Right forelimb (tissue), 1 donor: ENCODE measurements around the gene RAC2.
"Not testable (repeated sequence)": the region's sequence is repeated elsewhere in the genome, so short reads cannot be mapped to it uniquely, and the experiment has no call there.

ENCODE experiments used
- DNase-seq: peaks from one replicate; pipeline ENCODE4 v3.0.0-alpha.2; 2018

Gene RAC2

GRCh38 chr22:37202716-37203115 is 41.4 kb downstream of the RAC2 start:
- DNase-seq: no peak

GRCh38 chr22:37202001-37202555 is 42.0 kb downstream of the RAC2 start:
- DNase-seq: no peak

- DNase-seq: not testable (repeated sequence)
These were observed 42.6 kb downstream of the RAC2 start for GRCh38 chr22:37201443-37201820.

- DNase-seq: no peak
These were observed 44.3 kb downstream of the RAC2 start for GRCh38 chr22:37199760-37200108.

- peak; percentile 100 for DNase-seq
These were observed 44.8 kb downstream of the RAC2 start for GRCh38 chr22:37199103-37199759.

- peak; percentile 94 for DNase-seq
These were observed 45.6 kb downstream of the RAC2 start for GRCh38 chr22:37198258-37199102.

- DNase-seq: no peak
These were observed 46.4 kb downstream of the RAC2 start for GRCh38 chr22:37197451-37198257.

GRCh38 chr22:37196539-37197450 is 47.3 kb downstream of the RAC2 start:
- DNase-seq: peak; percentile 85

GRCh38 chr22:37195921-37196320 is 48.1 kb downstream of the RAC2 start:
- DNase-seq: peak; percentile 25

GRCh38 chr22:37194750-37195149 is 49.3 kb downstream of the RAC2 start:
- DNase-seq: no peak

GRCh38 chr22:37193629-37194191 is 50.4 kb downstream of the RAC2 start:
- peak; percentile 41 for DNase-seq

GRCh38 chr22:37192741-37193140 is 51.3 kb downstream of the RAC2 start:
- DNase-seq: peak; percentile 9

- DNase-seq: peak; percentile 13
These were observed 51.9 kb downstream of the RAC2 start for GRCh38 chr22:37192204-37192603.

GRCh38 chr22:37190262-37190780 is 53.7 kb downstream of the RAC2 start:
- DNase-seq: no peak

- DNase-seq: no peak
These were observed 55.1 kb downstream of the RAC2 start for GRCh38 chr22:37188901-37189466.

GRCh38 chr22:37187891-37188761 is 55.9 kb downstream of the RAC2 start, which contains the start of gene C1QTNF6:
TSS of gene C1QTNF6 (minus strand) at chr22:37188247. CDS start at chr22:37188213, 34 bp downstream.
- peak; percentile 85 for DNase-seq

- DNase-seq: peak; percentile 67
These were observed 56.5 kb downstream of the RAC2 start for GRCh38 chr22:37187552-37187890.

GRCh38 chr22:37186997-37187522 is 57.0 kb downstream of the RAC2 start:
- DNase-seq: no peak

- no peak for DNase-seq
These were observed 57.7 kb downstream of the RAC2 start for GRCh38 chr22:37186228-37186996.
